ENCODE results near the gene BTAF1.

BTAF1 gene

GRCh38 chr10:92052088-92052487 is 128.5 kb downstream of the BTAF1 start:
- DNase-seq (ENCODE audit: low read depth), result no peak

- DNase-seq (ENCODE audit: low read depth), result no peak
These were observed 129.2 kb downstream of the BTAF1 start for GRCh38 chr10:92052741-92053140.

GRCh38 chr10:92054807-92055206 is 131.2 kb downstream of the BTAF1 start:
- no peak for DNase-seq (ENCODE audit: low read depth)

GRCh38 chr10:92062273-92062672 is 138.7 kb downstream of the BTAF1 start:
- no peak for DNase-seq (ENCODE audit: low read depth)

GRCh38 chr10:92064506-92064905 is 140.9 kb downstream of the BTAF1 start:
- DNase-seq (ENCODE audit: low read depth), result no peak

GRCh38 chr10:92066386-92066785 is 142.8 kb downstream of the BTAF1 start:
- DNase-seq (ENCODE audit: low read depth), result no peak

GRCh38 chr10:92068900-92069299 is 145.3 kb downstream of the BTAF1 start:
- no peak for DNase-seq (ENCODE audit: low read depth)

- no peak for DNase-seq (ENCODE audit: low read depth)
These were observed 150.7 kb downstream of the BTAF1 start for GRCh38 chr10:92074126-92074887.

GRCh38 chr10:92075829-92076228 is 152.3 kb downstream of the BTAF1 start:
- no peak for DNase-seq (ENCODE audit: low read depth)

GRCh38 chr10:92076722-92077121 is 153.2 kb downstream of the BTAF1 start:
- no peak for DNase-seq (ENCODE audit: low read depth)

- DNase-seq (ENCODE audit: low read depth), result no peak
These were observed 155.4 kb downstream of the BTAF1 start for GRCh38 chr10:92079003-92079402.

All from activated T-cell treated with anti-CD3 and anti-CD28 coated beads for 1 hour (primary cell).